ENCODE measurements around the gene MOXD1.
"Not testable (repeated sequence)": the region's sequence is repeated elsewhere in the genome, so short reads cannot be mapped to it uniquely, and the experiment has no call there.

MOXD1 gene

GRCh38 chr6:132395015-132395597 lies 6.2 kb downstream of the MOXD1 start:
- DNase-seq = no peak

DNA sequence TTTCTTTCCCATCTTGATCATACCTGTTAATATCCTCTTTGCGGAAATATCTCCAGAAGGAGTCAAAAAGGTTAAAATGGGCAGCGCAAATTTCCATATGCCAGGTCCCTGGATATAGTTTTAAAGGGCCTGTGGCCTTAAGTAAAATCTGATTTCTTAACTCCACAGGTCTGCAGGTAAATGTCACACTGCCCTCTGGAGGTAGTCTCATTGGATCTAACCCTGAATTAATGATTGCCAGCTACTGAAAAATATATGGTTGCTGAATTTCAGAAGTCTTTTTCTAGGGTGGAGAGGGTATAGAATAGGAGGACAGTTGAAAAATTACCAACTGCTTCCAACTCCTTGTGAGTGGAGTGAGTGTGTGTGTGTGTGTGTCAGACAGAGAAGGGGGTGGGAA lies 8.5 kb downstream of the MOXD1 start:
- DNase-seq = no peak

DNA sequence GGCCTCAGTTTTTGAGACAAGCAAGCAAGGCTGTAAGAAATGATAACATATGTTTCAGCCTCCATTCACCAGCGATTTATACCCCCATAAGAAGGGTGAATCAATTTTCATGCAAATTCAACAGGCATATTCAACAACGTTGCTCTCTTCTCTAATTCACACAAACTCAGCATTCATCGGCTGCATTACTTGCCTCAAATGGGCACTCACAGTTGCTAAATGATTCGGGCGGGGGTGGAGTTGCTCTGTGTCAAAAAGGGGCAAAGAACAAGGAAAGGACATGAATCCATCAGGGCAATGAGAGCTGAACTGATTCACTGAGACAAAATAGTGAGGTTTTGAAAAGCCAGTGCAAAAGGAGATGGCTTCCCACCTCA lies 9.0 kb downstream of the MOXD1 start:
- no peak for DNase-seq

GRCh38 chr6:132391391-132392269 lies 9.6 kb downstream of the MOXD1 start:
- DNase-seq = no peak

- DNase-seq = no peak
Measured at GRCh38 chr6:132390451-132390850, 10.8 kb downstream of the MOXD1 start.

- DNase-seq = no peak
Measured at GRCh38 chr6:132390017-132390416, 11.3 kb downstream of the MOXD1 start.

DNA sequence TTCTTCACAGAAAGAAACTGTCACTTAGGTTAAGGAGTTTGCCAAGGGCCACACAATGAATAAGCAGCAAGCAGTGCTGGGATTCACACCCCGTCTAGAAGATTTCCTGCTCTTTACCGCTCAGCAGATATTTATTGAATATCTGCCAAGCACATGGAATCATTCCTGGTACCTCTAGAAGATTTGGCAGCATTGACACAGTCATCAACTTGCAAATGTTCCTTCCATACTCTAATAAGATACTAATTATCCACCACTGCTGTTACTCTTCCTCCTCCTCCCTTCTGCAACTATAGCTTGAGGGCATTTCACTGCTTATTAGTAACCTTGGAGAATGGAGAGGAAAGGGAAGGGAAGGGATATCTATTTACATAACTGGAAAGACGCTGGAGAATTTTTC lies 13.0 kb downstream of the MOXD1 start:
- no peak for DNase-seq

DNA sequence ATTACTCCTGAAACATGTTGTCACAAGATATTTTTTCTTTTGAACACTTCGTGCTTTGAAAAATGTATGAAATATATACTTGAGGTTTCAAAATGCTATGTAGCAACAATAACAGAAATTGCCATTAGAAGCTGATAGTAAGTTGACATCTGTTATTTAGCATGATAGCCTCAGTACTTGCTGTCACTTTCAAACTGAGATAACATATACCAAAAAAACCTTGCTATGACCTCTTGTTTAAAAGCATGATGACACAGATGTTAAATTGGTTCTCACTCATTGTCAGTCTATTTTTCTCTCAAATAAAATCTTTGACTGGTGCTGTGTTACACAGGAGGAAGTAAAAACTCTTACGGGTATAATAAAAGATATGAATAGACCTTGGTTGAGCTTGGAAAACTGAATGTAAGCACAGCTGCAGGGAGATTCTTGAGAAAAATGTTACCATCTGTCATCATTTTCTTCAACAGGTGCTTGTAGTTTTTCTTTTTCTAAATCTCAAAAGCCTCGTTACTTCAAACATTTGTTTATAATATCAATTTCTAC lies 18.6 kb downstream of the MOXD1 start:
- DNase-seq = no peak

- no peak for DNase-seq
Measured at GRCh38 chr6:132381381-132381780, 19.9 kb downstream of the MOXD1 start.

GRCh38 chr6:132380358-132381029 lies 20.8 kb downstream of the MOXD1 start:
- DNase-seq = no peak

GRCh38 chr6:132369526-132369925 lies 31.7 kb downstream of the MOXD1 start:
- DNase-seq = no peak

- DNase-seq = no peak
Measured at GRCh38 chr6:132368916-132369481, 32.3 kb downstream of the MOXD1 start.

GRCh38 chr6:132365281-132365907 lies 35.9 kb downstream of the MOXD1 start:
- peak; percentile 19 for DNase-seq

GRCh38 chr6:132364306-132365074 lies 36.8 kb downstream of the MOXD1 start:
- DNase-seq = no peak

DNA sequence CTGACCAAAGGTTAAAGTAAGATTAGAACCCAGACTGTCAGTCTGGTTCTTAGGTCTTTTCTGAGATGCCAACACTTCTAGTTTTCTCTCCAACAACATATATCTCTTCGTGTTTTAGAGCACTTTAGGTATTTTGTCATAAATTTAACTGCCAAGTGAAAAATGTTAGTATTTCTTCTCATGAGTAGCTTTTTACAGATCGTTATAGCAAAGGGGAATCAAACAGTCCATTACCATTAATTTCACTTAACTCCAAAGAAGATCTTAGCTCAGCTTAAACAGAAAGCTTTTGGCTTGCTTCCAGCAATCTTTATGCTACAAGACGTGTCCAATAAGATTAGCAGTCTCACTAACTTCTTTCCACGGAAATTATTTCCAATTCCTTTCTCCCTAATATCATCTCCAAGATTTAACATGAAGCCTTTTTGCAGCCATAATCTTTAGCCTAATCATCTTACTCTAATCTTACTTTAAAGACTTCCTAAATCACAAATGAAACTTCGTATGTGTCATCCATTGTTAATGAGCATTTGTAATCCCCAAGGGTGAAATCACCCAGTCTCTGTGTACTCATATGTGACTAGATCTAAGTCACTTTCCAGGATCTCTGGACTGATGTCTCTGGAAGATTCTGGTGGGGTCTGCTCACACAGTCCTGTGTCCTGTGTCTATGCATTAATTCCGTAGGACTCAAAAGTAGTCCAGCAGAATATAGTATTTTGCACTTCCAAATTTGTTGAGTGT lies 38.7 kb downstream of the MOXD1 start:
- no peak for DNase-seq

DNA sequence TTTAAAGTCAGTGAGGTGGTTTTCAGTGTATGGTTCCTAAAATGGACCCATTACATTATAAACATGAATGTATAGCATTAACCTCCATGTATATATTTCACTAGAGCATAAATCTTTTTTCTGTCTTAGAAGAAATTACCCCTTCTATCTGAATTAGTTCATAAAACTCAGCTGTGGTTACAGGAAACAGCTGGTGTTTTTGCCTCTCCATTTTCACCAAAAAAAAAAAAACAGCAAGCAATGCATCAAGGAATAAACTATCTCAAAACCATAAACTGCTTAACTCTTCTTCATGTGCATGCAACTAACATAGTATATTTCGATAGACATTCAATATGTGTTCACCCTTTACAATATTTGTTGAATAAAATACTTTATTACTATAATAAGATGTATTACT lies 40.2 kb downstream of the MOXD1 start:
- no peak for DNase-seq

- no peak for DNase-seq
Measured at GRCh38 chr6:132359886-132360285, 41.4 kb downstream of the MOXD1 start.

- DNase-seq = no peak
Measured at GRCh38 chr6:132357120-132357519, 44.2 kb downstream of the MOXD1 start.

DNA sequence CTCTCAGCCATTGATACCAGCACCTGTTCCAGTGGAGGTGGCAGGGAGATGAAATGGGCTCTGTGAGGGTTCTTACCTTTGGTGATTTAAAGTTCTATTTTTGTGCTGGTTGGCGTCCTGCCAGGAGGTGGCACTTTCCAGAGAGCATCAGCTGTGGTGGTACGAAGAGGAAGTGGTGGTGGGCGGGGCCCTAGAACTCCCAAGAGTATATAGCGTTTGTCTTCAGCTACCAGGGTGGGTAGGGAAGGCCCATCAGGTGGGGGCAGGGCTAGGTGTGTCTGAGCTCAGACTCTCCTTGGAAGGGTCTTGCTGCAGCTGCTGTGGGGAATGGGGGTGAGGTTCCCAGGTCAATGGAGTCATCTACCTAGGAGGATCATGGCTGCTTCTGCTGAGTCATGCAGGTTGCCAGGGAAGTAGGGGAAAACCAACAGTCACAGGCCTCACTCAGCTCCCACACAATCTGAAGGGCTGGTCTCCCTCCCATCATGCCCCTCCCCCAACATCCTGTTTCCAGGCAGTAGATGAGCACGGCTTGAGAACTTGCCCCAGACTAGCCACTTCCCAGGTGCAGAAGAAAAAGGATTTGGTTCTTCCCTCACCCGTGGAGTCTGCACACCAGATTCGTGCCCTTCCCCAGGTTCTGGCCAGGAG lies 46.6 kb downstream of the MOXD1 start:
- DNase-seq = no peak

GRCh38 chr6:132351986-132352385 lies 49.3 kb downstream of the MOXD1 start:
- DNase-seq = not testable (repeated sequence)

DNA sequence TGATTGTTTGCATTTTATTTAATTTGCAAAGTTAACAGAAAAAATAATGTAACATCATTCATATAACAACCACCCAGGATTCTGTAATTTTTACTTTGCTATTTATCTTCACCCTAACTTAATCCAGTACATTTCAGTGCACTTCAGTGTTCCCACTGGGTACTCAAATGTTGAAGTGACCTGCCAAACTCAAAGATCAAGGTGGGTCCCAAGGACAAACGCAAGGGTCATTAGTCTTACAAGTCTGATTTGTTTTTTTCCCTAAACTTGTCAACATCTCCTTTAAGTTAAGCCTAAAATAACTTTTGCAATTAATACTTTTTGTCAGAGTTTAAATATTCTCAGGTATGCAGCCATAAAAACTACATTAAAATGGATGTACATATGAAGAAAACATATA lies 53.0 kb downstream of the MOXD1 start:
- DNase-seq = no peak

Data from suppressor macrophage treated with lipopolysaccharide for 4 hours (primary cell).